Smooth muscle cell (in vitro differentiated cells): Measurements from ENCODE around the gene FHDC1. TPM values are rescaled to one million over a fixed set of nuclear protein-coding genes. Genes with fewer than 3 reads are reported as not detected.

Experiments used
- DNase-seq: peaks from one replicate; lab custom pipeline; 2025; ENCODE audit not compliant: unreplicated experiment; lab: John Stamatoyannopoulos, UW
- H2AFZ ChIP-seq: fragments of 200-600 bp; sonication (generic); 2 replicates; pipeline ENCODE4 v1.6.0; 2016; ENCODE audit warnings: antibody characterized with exemption, low read depth, mild to moderate bottlenecking
- H3F3A ChIP-seq: fragments of 200-600 bp; sonication (generic); 2 replicates; pipeline ENCODE4 v1.6.0; 2017; ENCODE audit warnings: antibody characterized with exemption, low read depth
- H3K27ac ChIP-seq: fragments of 200-600 bp; sonication (generic); 2 replicates; pipeline ENCODE4 v1.5.1; 2016; ENCODE audit warnings: low read depth, mild to moderate bottlenecking
- H3K27me3 ChIP-seq: fragments of 200-600 bp; sonication (generic); 2 replicates; pipeline ENCODE4 v1.6.1; 2016; ENCODE audit warnings: low read depth, mild to moderate bottlenecking
- H3K36me3 ChIP-seq: fragments of 200-600 bp; sonication (generic); 2 replicates; pipeline ENCODE4 v1.5.1; 2016; ENCODE audit warnings: low read depth
- H3K4me1 ChIP-seq: fragments of 200-600 bp; sonication (generic); 2 replicates; pipeline ENCODE4 v1.5.1; 2016; ENCODE audit warnings: low read depth
- H3K4me2 ChIP-seq: fragments of 200-600 bp; sonication (generic); 2 replicates; pipeline ENCODE4 v1.6.0; 2016; ENCODE audit warnings: mild to moderate bottlenecking
- H3K4me3 ChIP-seq: fragments of 200-600 bp; sonication (generic); 2 replicates; pipeline ENCODE4 v1.5.1; 2016; ENCODE audit warnings: mild to moderate bottlenecking
- H3K79me2 ChIP-seq: fragments of 200-600 bp; sonication (generic); 2 replicates; pipeline ENCODE4 v1.6.0; 2016; ENCODE audit warnings: low read depth, mild to moderate bottlenecking
- H3K9ac ChIP-seq: fragments of 200-600 bp; sonication (generic); 2 replicates; pipeline ENCODE4 v1.6.0; 2016; ENCODE audit warnings: low read depth
- H3K9me3 ChIP-seq: fragments of 200-600 bp; sonication (generic); replicated peaks from 2 replicates; pipeline ENCODE4 v1.5.1; 2016; ENCODE audit warnings: low read depth
- H4K20me1 ChIP-seq: fragments of 200-600 bp; sonication (generic); 2 replicates; pipeline ENCODE4 v1.6.0; 2016; ENCODE audit warnings: low read depth
- CTCF ChIP-seq: fragments of 200-600 bp; sonication (generic); IDR thresholded peaks from 2 replicates; pipeline ENCODE4 v1.5.1; 2017; ENCODE audit warnings: borderline replicate concordance, mild to moderate bottlenecking, antibody characterized with exemption; ENCODE audit not compliant: insufficient read depth, poor library complexity, severe bottlenecking
- WGBS: methylation state at CpG from one replicate; pipeline ENCODE4 v1.1.7; 2016; ENCODE audit warnings: low lambda C conversion rate; 5-methylcytosine and 5-hydroxymethylcytosine counted together
- polyA plus RNA-seq: library from polyadenylated mRNA; unstranded; fragments of >200 nt; fragmentation: Nextera tagmentation; extraction: Ambion mirVana; gene quantifications from 2 replicates; pipeline ENCODE4 v1.2.1, GENCODE V29; 2016
- total RNA-seq: library from RNA; depleted of rRNA; stranded (reverse); fragments of >200 nt; gene quantifications from 2 replicates; pipeline ENCODE4 v1.2.3, GENCODE V29; 2014

Gene FHDC1
- total and polyA plus RNA-seq, 2 experiments from 2014 or later = 0.49 to 3.0 TPM

GRCh38 chr4:152983221-152983620 lies 47.1 kb downstream of the FHDC1 start:
- peaks cover 5% of the 10 kb centered on the region for H3K4me1 ChIP-seq
- no peaks in the 10 kb centered on the region for H4K20me1 ChIP-seq
- no peaks in the 10 kb centered on the region for H3K9me3 ChIP-seq
- H3K27ac ChIP-seq = peak overlapping the region; percentile 49
- no peaks in the 10 kb centered on the region for H3K27me3 ChIP-seq
- 47% methylated on average over 7 of the region's 7 CpGs for WGBS
- H3K4me2 ChIP-seq = no peak overlapping the region
- no peak overlapping the region for H3K9ac ChIP-seq
- no peaks in the 10 kb centered on the region for H3K79me2 ChIP-seq
- H3F3A ChIP-seq = no peaks in the 10 kb centered on the region
- H3K4me3 ChIP-seq = no peak overlapping the region
- H3K36me3 ChIP-seq = no peaks in the 10 kb centered on the region
- no peak overlapping the region for H2AFZ ChIP-seq
- TF ChIP-seq CTCF = no peak
- DNase-seq = no peak

GRCh38 chr4:152983774-152984411 lies 47.8 kb downstream of the FHDC1 start:
- H3K79me2 ChIP-seq = no peaks in the 10 kb centered on the region
- H3K36me3 ChIP-seq = no peaks in the 10 kb centered on the region
- H3K4me3 ChIP-seq = no peak overlapping the region
- no peaks in the 10 kb centered on the region for H3K27me3 ChIP-seq
- no peaks in the 10 kb centered on the region for H4K20me1 ChIP-seq
- no peak for DNase-seq
- no peak overlapping the region for H3K4me2 ChIP-seq
- H3K9me3 ChIP-seq = no peaks in the 10 kb centered on the region
- no peak overlapping the region for H2AFZ ChIP-seq
- peak overlapping the region; percentile 49 for H3K27ac ChIP-seq
- no peak for TF ChIP-seq CTCF
- H3F3A ChIP-seq = no peaks in the 10 kb centered on the region
- 63% methylated on average over 6 of the region's 6 CpGs for WGBS
- H3K9ac ChIP-seq = no peak overlapping the region
- peaks cover 5% of the 10 kb centered on the region for H3K4me1 ChIP-seq

GRCh38 chr4:152988721-152989553 lies 52.8 kb downstream of the FHDC1 start:
- no peaks in the 10 kb centered on the region for H3F3A ChIP-seq
- no peaks in the 10 kb centered on the region for H4K20me1 ChIP-seq
- H3K9me3 ChIP-seq = no peaks in the 10 kb centered on the region
- H3K4me3 ChIP-seq = no peak overlapping the region
- no peak for DNase-seq
- TF ChIP-seq CTCF = no peak
- no peaks in the 10 kb centered on the region for H3K27me3 ChIP-seq
- 91% methylated on average over 4 of the region's 4 CpGs for WGBS
- H3K27ac ChIP-seq = no peak overlapping the region
- no peaks in the 10 kb centered on the region for H3K36me3 ChIP-seq
- H3K79me2 ChIP-seq = no peaks in the 10 kb centered on the region
- no peak overlapping the region for H3K4me2 ChIP-seq
- H2AFZ ChIP-seq = no peak overlapping the region
- H3K4me1 ChIP-seq = peaks cover under 1% of the 10 kb centered on the region
- H3K9ac ChIP-seq = no peak overlapping the region
